ENCODE results near the gene RNASET2.

RNASET2 gene

GRCh38 chr6:166947251-166947650 is 9.1 kb downstream of the RNASET2 start:
- DNase-seq (ENCODE audit: low spot score), result no peak

GRCh38 chr6:166946125-166946524 is 10.2 kb downstream of the RNASET2 start:
- no peak for DNase-seq (ENCODE audit: low spot score)

- DNase-seq (ENCODE audit: low spot score), result no peak
Observed at GRCh38 chr6:166944666-166945256, 11.6 kb downstream of the RNASET2 start.

GRCh38 chr6:166942393-166943168 is 13.8 kb downstream of the RNASET2 start:
- no peak for DNase-seq (ENCODE audit: low spot score)

- no peak for DNase-seq (ENCODE audit: low spot score)
Observed at GRCh38 chr6:166940643-166941068, 15.7 kb downstream of the RNASET2 start.

GRCh38 chr6:166939894-166940293 is 16.5 kb downstream of the RNASET2 start:
- DNase-seq (ENCODE audit: low spot score), result no peak

- no peak for DNase-seq (ENCODE audit: low spot score)
Observed at GRCh38 chr6:166939345-166939744, 17.0 kb downstream of the RNASET2 start.

- no peak for DNase-seq (ENCODE audit: low spot score)
Observed at GRCh38 chr6:166938704-166939103, 17.6 kb downstream of the RNASET2 start.

GRCh38 chr6:166938150-166938549 is 18.2 kb downstream of the RNASET2 start:
- no peak for DNase-seq (ENCODE audit: low spot score)

- DNase-seq (ENCODE audit: low spot score), result no peak
Observed at GRCh38 chr6:166937746-166938145, 18.6 kb downstream of the RNASET2 start.

GRCh38 chr6:166936079-166936787 is 20.1 kb downstream of the RNASET2 start:
- DNase-seq (ENCODE audit: low spot score), result no peak

GRCh38 chr6:166935353-166935752 is 21.0 kb downstream of the RNASET2 start:
- no peak for DNase-seq (ENCODE audit: low spot score)

GRCh38 chr6:166934174-166934573 is 22.2 kb downstream of the RNASET2 start:
- DNase-seq (ENCODE audit: low spot score), result no peak

GRCh38 chr6:166933396-166933795 is 23.0 kb downstream of the RNASET2 start:
- DNase-seq (ENCODE audit: low spot score), result no peak

GRCh38 chr6:166932616-166933015 is 23.7 kb downstream of the RNASET2 start:
- no peak for DNase-seq (ENCODE audit: low spot score)

- DNase-seq (ENCODE audit: low spot score), result no peak
Observed at GRCh38 chr6:166932116-166932515, 24.2 kb downstream of the RNASET2 start.

GRCh38 chr6:166931426-166931970 is 24.9 kb downstream of the RNASET2 start:
- no peak for DNase-seq (ENCODE audit: low spot score)

- DNase-seq (ENCODE audit: low spot score), result no peak
Observed at GRCh38 chr6:166930354-166930891, 25.9 kb downstream of the RNASET2 start.

- no peak for DNase-seq (ENCODE audit: low spot score)
Observed at GRCh38 chr6:166929542-166930189, 26.7 kb downstream of the RNASET2 start.

- no peak for DNase-seq (ENCODE audit: low spot score)
Observed at GRCh38 chr6:166928644-166929541, 27.5 kb downstream of the RNASET2 start.
